Activated CD4-positive, CD25-positive, alpha-beta regulatory T cell treated with anti-CD3 and anti-CD28 coated beads, Interleukin-2, amount 50 U/mL, for 16 hours (primary cell): ENCODE results near the gene DIAPH3.

Experiments
- DNase-seq: peaks from one replicate; pipeline ENCODE4 v3.0.0-alpha.2; 2020; ENCODE audit warnings: low read depth, low spot score

DIAPH3 gene

DNA sequence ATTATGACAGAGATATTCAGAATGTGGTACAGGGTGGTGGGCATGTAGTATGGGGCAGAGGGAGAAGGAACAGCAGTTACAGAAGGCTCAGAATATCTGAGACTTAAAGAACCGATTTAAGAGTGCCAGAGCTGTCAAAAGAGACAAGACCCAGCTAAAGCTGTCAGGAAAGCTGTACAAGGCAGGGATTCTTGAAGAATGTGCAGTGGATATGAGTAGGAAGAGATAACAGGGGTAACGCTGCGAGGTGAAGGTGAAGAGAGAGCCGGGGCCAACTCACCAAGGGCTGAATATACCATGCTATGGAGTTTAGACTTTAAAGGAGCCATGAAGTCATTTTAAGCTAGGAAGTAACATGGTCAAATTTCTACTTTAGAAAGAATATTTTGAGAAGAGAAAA, 381.0 kb downstream of the DIAPH3 start:
- DNase-seq, result no peak

DNA sequence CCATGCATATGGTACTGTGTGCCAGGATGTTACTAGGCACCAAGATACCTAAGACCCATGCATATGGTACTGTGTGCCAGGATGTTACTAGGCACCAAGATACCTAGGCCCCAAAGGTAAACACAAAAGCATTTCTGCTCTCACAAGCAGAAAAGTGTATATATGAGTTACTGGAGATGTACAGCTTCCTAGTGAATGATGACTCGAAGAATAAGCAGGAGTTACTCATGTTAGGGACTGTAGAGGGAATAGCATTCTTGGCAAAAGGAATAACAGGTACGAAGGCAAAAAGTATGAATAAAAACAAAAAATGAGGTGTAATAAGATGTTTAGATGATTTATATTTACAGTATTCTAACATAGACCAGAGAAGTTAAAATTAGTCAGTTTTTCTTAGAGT, 383.7 kb downstream of the DIAPH3 start:
- DNase-seq, result no peak

DNA sequence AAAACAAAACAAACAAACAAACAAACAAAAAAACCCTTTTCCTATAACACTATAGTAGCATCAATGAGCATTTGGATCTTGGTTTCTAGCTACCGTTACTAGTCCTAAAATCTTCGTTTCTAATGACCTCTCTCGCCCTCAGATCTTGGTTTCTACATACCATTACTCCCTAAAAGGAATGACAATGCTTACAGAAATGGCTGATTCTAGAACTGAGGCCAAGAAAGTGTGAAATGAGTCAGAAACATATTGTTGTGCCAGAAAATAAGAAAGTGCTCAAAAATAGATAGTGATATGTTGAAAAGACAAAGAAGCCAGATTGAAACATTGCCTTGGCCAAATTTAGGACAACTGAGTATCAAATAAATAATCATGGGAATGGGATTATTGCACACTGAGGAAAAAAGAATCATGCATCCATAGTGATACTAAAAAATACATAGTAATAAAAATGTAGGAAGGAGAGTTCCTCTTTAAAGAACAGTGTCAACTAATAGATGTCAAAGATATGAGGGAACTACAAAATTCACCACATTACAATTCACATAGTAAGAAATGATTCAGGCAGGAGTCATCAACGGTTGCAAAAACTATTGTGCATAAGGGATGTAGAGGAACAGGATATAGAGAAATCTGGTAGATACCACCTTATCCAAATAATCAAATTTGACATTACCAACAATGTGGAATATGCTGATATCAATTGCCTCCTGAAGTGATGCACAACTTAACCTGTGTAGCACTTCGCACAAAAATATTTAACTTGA, 386.6 kb downstream of the DIAPH3 start:
- DNase-seq, result no peak

DNA sequence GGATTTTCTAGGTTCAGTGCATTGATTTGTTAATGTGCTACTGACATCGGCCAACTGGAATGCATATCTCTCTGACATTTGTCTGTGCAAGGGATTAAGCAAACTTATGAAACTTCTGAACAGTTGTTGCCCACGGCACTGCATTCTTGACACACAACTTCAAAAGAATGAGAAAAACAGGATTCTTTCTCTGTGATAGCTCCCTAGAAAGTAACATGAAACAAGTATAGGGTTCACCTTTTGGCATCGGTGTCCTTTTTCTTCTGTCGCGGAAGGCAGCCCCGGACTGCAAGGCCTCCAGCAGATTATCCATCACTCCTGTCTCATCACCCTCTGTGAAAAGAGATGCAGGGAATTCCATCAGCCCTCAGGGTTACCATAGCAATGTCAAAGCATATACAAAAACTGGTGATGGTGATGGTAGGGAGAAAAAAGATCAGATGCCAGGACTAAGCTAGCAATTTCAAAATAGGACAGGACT, 389.2 kb downstream of the DIAPH3 start:
- DNase-seq, result no peak

DNA sequence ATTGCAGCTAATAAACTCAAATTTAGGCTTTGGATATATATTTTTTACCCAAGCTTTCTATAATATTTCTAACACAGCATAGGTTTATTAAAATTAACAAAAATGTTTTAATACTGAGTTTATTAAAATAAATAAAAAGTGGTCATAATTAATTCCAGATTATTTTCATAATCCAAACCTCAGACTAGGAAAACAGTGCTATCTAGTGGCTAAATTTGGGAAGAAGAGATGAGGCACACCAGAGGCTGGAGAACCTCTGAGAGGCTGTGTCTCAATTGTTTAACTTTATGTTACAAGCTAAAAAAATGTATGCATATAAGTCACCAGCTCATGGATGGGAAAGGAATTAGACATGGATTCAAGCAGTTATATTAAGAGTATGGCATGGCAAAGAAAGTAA, 392.5 kb downstream of the DIAPH3 start:
- DNase-seq, result no peak

DNA sequence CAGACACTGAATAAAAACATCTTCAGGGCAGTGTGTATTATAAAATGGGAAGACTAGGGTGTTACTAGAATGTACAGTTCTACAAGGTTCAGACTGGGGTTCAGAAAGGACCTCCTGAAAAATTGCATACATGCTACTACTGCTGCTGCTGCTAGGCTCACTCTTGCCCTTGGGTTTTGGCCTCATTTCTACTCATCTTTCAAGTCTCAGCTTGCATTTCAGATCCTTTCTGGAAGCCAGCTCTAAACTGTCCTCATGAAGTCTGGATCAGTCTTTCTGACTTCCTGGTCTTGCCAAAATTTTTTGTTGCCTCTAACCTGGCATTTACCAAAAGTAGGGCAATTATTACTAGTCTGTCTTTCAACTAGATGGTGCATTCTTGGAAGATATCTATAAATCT, 393.3 kb downstream of the DIAPH3 start:
- DNase-seq, result no peak

DNA sequence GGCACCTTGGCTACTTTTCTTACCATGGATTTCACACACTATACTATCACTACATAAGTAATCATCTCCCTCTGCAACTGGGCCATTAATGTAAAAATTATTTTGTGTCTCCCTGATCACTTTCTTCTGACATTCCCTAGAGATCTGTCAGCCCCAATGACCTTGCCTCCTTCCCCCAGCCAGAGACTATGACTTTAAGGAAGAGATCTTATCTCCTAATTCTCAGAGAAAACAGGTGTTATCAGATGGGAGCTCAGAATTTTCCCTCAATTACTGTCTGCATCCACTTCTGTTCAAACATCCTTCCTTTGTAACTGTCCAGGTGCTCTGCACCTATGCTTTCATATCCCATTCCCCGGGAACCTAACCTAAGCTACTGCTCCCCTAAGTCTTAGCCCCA, 397.5 kb downstream of the DIAPH3 start:
- no peak for DNase-seq

DNA sequence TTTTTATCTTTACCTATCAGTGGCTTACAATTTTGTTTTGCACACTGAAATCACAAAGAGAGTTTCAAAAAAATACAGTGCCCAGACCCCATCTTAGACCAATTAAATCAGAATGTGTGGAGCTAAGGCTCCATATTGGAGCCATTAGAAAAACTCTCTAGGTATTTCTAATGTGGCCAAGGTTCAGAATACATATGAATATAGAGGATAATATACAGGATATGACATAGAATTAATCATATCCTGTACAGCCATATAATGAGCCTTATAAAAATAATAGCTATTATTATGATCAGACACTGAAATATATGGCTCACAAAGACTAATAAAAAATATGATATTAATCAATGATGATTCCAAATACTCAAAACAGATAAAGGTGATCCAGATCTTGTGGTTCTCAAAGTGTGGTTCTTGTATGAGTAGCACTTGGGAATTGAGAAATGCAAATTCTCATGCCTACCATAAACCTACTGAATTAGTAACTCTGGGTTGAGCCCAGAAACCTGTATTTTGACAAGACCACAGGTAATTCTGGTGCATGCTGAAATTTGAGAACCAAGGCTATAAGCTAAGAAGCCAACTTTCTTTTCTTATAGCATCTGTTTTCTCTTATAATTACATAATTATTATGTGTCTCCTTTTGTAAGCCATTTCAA, 408.0 kb downstream of the DIAPH3 start:
- no peak for DNase-seq

DNA sequence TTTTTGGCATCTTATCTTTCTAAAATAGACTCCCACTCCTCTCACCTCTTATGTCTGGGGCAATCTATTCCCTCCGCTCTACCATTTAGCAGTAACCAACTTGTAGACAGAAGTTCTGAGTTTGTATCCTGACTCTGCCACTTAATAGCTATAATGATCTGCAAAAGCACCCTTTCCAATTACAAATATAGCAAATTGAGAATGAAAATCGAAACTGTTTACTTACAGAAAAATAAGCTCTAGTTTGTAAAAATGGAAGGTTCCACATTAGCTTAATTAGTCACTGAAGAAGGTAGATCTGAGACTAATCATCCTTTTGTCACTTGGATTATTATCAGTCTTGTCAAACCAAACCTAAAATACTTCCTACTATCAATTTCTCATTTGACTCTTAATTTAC, 409.3 kb downstream of the DIAPH3 start:
- DNase-seq, result no peak

DNA sequence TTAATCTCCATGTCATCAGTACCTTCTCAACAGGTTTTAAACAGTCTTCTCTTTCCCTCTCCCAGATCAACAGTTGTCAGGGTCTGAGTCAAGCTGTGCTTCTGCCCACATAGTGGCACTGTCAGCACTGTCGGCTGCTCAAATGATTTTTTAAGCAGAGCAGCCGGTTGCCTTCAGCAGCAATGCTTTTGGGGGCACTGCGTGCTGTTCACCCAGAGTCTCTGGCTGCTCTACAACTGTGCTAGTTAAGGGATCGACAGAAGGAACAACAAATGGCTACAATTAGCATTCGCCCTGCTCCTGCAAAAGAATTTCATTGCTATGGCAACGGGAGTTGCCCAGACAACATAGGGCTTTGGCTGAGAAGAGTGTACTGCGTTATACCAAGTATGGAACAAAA, 412.9 kb downstream of the DIAPH3 start:
- no peak for DNase-seq

DNA sequence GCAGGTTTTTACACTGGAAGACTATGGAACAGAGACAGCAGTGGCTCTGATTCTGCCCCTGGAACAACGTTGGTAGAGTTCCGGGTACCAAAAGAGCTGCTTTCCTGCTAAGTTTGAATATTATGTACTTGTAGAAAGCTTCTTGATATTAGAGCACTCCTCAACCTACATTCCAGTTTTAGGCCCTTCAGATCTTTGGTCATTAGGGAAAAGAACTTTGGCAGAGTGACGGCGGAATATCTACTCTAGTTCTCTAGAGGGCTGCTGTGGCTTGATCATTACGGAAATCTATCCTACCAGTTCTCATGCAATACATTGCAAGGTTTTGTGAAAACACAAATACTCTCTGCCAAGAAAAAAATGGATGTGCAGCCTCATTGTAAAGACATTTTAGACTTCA, 415.7 kb downstream of the DIAPH3 start:
- DNase-seq, result no peak

DNA sequence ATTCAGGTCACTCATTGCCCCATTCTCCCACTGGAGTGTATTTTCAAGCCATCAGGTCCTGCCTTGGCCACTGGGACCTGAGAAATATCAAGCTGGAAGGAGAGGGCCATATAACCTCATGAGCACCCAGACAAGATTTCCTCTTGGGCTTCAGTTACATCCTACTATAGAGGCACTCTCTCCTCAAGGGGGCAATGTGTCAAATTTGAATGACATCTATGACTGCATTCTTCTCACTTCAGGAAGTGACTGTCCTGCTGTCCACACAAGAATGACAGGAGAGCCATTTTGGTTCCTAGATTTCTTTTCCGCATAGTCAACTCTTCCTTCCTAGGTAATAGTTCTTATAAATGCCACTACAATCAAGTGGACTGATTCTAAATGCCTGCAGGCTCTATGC, 416.2 kb downstream of the DIAPH3 start:
- no peak for DNase-seq

DNA sequence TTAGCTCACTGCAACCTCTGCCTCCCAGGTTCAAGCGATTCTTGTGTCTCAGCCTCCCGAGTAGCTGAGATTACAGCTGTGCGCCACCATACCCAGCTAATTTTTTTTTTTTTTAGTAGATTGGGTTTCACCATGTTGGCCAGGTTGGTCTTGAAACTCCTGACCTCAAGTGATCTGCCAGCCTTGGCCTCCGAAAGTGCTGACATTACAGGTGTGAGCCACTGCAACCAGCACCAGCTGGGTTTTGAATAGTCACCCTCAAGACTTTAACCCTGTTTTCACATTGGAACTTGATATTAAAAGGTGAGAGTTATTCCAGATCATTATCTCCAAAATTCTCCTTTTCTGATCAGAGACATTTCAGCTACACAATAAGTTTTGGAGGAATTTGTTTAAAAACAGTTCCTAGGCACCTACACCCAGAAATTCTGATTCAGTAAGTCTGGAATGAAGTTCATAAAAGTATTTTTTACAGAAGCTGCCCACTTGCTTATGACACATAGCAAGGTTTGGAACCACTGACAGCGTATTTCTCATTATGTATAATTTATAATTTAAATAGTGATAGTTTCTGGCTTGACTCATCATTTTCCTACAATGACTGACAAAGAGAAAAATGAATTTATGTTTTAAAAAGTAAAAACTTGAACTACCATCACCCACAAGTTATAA, 417.3 kb downstream of the DIAPH3 start:
- DNase-seq, result no peak

DNA sequence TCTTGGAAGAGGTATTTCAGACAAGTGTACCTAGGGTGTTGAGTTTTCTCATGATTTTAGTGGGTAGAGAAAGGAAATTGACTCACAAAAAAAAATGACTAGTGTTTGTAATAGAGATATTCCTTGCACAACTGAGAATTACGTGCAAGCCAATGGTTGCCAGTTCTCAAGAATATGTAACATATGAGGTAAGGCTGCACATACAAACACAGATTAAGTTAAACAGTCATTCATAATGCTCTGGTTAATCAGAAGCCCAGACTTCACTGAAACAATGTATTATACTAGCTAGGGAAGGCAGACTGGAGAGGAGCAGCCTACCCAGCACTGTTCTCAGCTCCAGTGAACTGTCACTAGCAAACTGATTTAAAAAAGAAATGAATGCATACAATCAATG, 418.3 kb downstream of the DIAPH3 start:
- DNase-seq, result no peak

DNA sequence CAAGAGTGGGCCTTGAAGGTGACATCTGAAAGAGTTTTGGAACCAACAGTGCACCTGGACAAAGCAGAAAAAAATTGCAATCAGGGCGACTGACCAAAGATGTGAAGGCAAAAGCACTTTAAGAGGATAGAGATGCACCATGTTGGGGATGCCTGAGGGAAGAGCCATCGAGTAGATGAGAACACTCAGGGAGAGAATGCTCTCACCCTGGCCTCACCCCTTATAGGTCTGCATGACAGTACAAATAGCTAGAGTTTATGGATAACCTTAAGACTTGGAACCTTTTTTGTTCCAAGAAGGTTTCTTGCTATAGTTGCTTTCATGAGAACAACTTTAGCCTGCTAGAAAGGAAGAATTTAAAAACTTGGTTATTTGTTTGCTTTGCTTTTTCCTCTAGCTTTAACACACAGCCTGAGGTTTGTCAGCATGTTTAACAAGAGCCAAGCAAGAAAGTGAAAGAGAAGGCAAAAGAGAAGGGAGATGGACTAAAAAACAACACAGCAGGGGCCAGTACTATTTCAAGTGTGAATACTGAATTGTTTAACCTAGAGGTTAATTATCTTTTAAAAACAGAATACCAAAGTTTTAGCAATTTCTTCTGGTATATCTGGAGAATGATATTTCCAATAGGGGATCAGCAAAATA, 418.9 kb downstream of the DIAPH3 start:
- no peak for DNase-seq

DNA sequence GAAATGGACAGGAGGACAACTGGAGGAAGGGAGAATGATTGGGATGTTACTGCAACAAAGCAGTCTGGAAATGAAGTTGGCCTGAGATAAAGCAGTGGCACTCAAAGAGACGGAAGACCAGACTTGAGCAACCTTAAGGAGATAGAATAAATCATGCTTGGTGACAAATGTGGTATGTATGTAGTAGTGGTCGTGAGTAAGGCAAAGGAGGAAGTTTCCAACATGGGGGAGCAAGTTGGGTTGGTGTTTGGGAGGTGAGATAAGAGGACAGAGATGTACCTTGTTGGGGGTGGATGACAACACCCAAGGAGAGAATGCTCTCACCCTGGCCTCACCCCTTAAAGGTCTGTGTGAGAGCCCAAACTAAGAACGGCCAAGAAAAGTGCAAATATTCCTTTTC, 420.5 kb downstream of the DIAPH3 start:
- no peak for DNase-seq

DNA sequence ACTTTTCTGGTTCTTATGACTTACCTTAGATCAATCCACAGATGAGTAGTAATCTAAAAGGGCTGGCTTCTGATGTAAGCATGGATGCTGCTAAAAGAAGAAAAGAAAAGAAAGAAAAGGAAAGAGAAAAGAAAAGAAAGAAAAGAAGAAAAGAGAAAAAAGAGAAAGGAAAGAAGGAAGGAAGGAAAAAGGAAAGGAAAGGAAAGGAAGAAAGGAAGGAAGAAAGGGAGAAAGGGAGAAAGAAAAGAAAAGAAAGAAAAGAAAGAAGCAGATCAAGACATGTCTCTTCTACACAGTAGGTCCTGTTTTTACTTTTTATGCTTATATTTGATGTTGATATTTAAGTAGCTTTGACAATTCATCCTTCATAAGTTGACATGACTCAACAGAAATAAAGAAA, 421.3 kb downstream of the DIAPH3 start:
- DNase-seq, result no peak

DNA sequence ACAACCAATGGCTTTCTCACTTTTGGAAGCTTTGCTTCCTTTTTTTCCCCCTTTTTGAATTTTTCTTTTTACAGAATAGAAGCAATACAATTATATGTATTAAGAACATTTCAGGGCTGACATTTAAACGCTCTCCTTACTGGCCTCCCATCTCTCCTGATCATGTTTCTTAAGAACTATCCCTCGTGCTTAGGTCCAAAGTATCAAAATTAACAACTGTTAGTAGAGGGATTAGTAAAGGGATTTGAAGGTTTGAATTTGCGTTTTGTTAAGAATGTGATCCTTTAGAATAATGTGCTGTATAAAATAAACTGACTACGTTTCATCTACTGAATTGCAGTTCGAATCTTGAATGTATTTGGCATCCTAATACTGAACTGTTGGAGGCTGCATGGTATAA, 424.8 kb downstream of the DIAPH3 start:
- DNase-seq, result no peak

DNA sequence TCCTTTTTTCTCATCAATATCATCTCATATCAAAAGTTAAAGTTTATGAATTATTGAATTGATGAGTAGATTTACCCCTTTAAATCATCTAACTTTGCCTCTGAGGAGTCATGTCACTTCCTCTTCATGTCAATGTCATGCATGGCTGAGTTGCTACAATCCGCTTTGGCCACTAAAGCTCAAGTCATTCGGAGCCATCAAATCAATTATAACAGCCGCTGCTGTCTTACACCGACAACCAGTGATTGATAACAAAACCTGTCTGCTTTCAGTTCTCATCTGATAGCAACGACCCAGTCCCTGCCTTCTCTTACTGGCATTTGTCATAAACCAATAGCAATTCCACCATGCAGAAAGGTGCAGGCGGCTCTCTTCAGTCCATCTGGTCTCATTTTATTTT, 429.3 kb downstream of the DIAPH3 start:
- no peak for DNase-seq

DNA sequence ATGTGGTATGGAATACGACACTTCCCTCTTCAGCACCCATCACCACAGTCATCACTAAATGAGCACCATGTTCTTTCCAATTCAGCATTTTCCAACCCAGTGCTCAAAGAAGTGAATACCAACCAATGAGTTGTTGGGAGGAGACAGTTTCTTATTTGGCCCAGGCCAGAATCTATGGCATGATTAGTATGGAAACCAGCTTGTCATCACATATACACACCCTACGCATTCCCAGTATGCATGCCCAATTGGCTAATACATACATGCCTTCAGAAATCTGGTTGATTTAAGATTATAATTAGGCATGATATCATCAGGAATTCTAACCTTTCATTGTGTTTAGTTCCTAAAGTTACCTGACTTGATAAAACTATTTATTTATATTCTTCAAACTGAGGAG, 430.0 kb downstream of the DIAPH3 start:
- no peak for DNase-seq

DNA sequence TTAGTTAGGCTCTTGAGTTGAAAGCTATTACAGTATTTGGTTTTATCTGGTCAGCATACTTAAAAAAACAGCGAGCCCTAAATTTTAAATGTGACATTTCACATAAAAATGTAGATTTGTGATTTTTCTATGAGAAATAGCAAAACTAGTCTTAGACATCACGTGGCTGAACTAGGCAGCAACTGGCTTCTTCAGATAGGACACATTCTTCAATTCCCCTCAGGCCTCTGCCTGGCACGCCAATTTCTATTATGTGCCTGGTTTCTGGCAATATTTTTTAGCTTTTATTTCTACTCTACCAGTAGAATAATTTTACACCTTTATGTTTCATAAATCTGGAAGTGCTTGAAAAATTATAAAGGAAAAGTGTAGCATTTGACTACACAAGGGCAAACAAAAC, 433.7 kb downstream of the DIAPH3 start:
- no peak for DNase-seq

DNA sequence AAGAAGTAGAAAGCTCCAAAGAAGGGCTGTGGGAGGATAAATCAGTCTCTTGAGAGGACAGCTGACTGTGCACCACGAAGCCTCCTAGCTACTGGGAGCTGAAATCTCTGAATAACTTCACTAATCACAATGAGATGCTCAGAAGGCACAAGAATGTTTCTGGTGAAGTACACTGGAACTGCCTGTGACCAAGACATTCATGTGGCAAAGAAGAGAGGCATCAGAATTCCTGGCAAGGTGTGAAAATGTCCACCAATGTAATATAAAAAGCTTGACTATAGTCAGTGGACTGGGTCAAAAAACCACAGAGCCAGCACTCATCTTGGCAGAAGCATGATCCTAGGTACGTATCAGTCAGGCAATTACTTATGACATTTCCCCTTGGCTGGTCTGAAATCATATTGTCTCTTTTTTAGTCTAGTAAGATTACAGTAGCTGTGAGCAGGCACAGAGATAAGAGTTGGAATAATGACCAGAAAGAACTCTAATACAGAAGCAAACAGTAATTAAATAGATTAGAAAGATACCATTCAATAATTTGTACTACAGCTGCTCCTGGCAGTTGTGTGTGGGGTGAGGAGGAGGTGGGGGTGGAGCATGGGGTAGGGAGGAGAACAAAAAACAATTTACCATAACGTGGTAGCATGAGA, 434.7 kb downstream of the DIAPH3 start:
- DNase-seq, result no peak
